ENCODE results near the gene PREB. TPM values are rescaled to one million over a fixed set of nuclear protein-coding genes. Genes with fewer than 3 reads are reported as not detected.

The PREB gene
- total and polyA plus RNA-seq, 2 of the 13 experiments (the other 11 are each of a cell fraction or from before 2014, with no cell fraction given): 112 to 192 TPM

GRCh38 chr2:27086090-27086723, 48.2 kb downstream of the PREB start (continued):
- TF ChIP-seq CBX1 (IDR thresholded peaks at IDR 0.05; ENCODE audit: low read depth) (peak; percentile 78), ZBTB39 (CRISPR knock-in tag; IDR thresholded peaks at IDR 0.05) (no peak), IRF1 (CRISPR knock-in tag; IDR thresholded peaks at IDR 0.05; ENCODE audit: low read depth) (0 out of 2 replicates have a peak, but pooled peaks have one; percentile 12), SPEN (CRISPR knock-in tag; IDR thresholded peaks at IDR 0.05; ENCODE audit: low read depth) (peak; percentile 93), ZSCAN5A (CRISPR knock-in tag; IDR thresholded peaks at IDR 0.05; ENCODE audit: borderline replicate concordance) (no peak), FOXJ3 (CRISPR knock-in tag; IDR thresholded peaks at IDR 0.05; ENCODE audit: borderline replicate concordance) (no peak), RFX3 (CRISPR knock-in tag; IDR thresholded peaks at IDR 0.05) (no peak), ZNF367 (CRISPR knock-in tag; IDR thresholded peaks at IDR 0.05; ENCODE audit: borderline replicate concordance) (no peak; the same call in 1 of the 2 replicates), ZNF205 (CRISPR knock-in tag; IDR thresholded peaks at IDR 0.05) (peak; percentile 79; the same call in 1 of the 2 replicates), GRHL1 (CRISPR knock-in tag; conservative IDR thresholded peaks at IDR 0.05) (no peak), CREM (IDR thresholded peaks at IDR 0.05) (no peak), CREM (CRISPR knock-in tag; IDR thresholded peaks at IDR 0.05) (0 out of 2 replicates have a peak, but pooled peaks have one; percentile 24), ZNF232 (CRISPR knock-in tag; IDR thresholded peaks at IDR 0.05; ENCODE audit: borderline replicate concordance) (no peak; the same call in 1 of the 2 replicates), ZNF768 (CRISPR knock-in tag; IDR thresholded peaks at IDR 0.05) (peak; percentile 69), TEF (CRISPR knock-in tag; IDR thresholded peaks at IDR 0.05) (peak; percentile 47), FOXA1 (IDR thresholded peaks at IDR 0.05) (no peak), FOXA1 (CRISPR knock-in tag; IDR thresholded peaks at IDR 0.05) (peak; percentile 61; the same call in 1 of the 2 replicates), RNF219 (CRISPR knock-in tag; IDR thresholded peaks at IDR 0.05) (no peak), TBL1XR1 (IDR thresholded peaks at IDR 0.05; ENCODE audit: borderline replicate concordance, low read length, partially characterized antibody) (peak; percentile 5), ZNF773 (CRISPR knock-in tag; IDR thresholded peaks at IDR 0.05; ENCODE audit: borderline replicate concordance) (no peak), SCMH1 (CRISPR knock-in tag; IDR thresholded peaks at IDR 0.05; ENCODE audit: borderline replicate concordance) (no peak), KLF6 (CRISPR knock-in tag; IDR thresholded peaks at IDR 0.05) (peak; percentile 65; the same call in 1 of the 2 replicates)

All from HepG2 (cell line).